SK-N-SH (cell line): ENCODE measurements around the gene PLEKHM3. TPM values are rescaled to one million over a fixed set of nuclear protein-coding genes. Genes with fewer than 3 reads are reported as not detected.

Experiments used
- CTCF ChIA-PET: fragments of 300-600, 350-600 bp; formaldehyde crosslinking; extraction: SDS; loops from one replicate; lab custom pipeline; 2021; lab: Yijun Ruan, JAX
- POLR2A ChIA-PET: fragments of 350-600 bp; sonication (Branson Sonifier 250); formaldehyde crosslinking; extraction: SDS; loops from one replicate; lab custom pipeline; 2020; ENCODE audit warnings: antibody characterized with exemption, inconsistent platforms; lab: Yijun Ruan, JAX
- DNase-seq: peaks from one replicate; pipeline ENCODE4 v3.0.0; 2012
- H2AFZ ChIP-seq: fragments of 200-600 bp; sonication (generic); 2 replicates; pipeline ENCODE4 v1.8.1; 2016; ENCODE audit warnings: antibody characterized with exemption, mild to moderate bottlenecking, low read depth
- H3F3A ChIP-seq: fragments of 200-600 bp; sonication (generic); replicated peaks from 2 replicates; pipeline ENCODE3; 2016; ENCODE audit warnings: antibody characterized with exemption, mild to moderate bottlenecking; ENCODE audit not compliant: insufficient read depth
- H3K27ac ChIP-seq, 2 experiments: fragments of 200-500 bp in 1 of 2; fragments of 200-600 bp in 1 of 2; sonication (Bioruptor generic) in 1 of 2; sonication (generic), shearing (Covaris generic) in 1 of 2; 2 replicates each; pipeline versions ENCODE4 v1.5.1 to v1.6.1; 2014 to 2016; ENCODE audit warnings: low read depth in 2 of 2, inconsistent platforms in 1 of 2, low read length in 1 of 2, mild to moderate bottlenecking in 1 of 2, mixed read lengths in 1 of 2
- H3K27me3 ChIP-seq: fragments of 200-600 bp; sonication (generic), shearing (Covaris generic); 2 replicates; pipeline ENCODE4 v1.6.1; 2016; ENCODE audit warnings: mixed run types; ENCODE audit not compliant: insufficient read depth
- H3K36me3 ChIP-seq, 2 experiments: fragments of 200-500 bp in 1 of 2; fragments of 200-600 bp in 1 of 2; sonication (Bioruptor generic) in 1 of 2; sonication (generic) in 1 of 2; replicated peaks in 1 of 2; 2 replicates each; pipeline versions ENCODE3 to v1.5.1; 2014 to 2016; ENCODE audit warnings: low read length in 1 of 2, mild to moderate bottlenecking in 1 of 2; ENCODE audit not compliant: insufficient read depth in 2 of 2, control insufficient read depth in 1 of 2
- H3K4me1 ChIP-seq, 2 experiments: fragments of 200-500 bp in 1 of 2; fragments of 200-600 bp in 1 of 2; sonication (Bioruptor generic) in 1 of 2; sonication (generic), shearing (Covaris generic) in 1 of 2; 2 replicates each; pipeline versions ENCODE4 v1.5.1 to v1.6.1; 2014 to 2016; ENCODE audit warnings: low read depth in 1 of 2, low read length in 1 of 2, mixed run types in 1 of 2; ENCODE audit not compliant: insufficient read depth in 2 of 2, control insufficient read depth in 1 of 2
- H3K4me2 ChIP-seq: fragments of 200-600 bp; sonication (generic), shearing (Covaris generic); 2 replicates; pipeline ENCODE4 v1.6.1; 2017; ENCODE audit warnings: mixed run types
- H3K4me3 ChIP-seq, 2 experiments: fragments of 200-500 bp in 1 of 2; fragments of 200-600 bp in 1 of 2; sonication (Bioruptor generic) in 1 of 2; sonication (generic), shearing (Covaris generic) in 1 of 2; 2 replicates each; pipeline versions ENCODE4 v1.5.1 to v1.8.1; 2014 to 2016; ENCODE audit warnings: low read depth in 2 of 2, inconsistent platforms in 1 of 2, low read length in 1 of 2, mild to moderate bottlenecking in 1 of 2, mixed read lengths in 1 of 2, moderate library complexity in 1 of 2
- H3K79me2 ChIP-seq: fragments of 200-600 bp; sonication (generic); 2 replicates; pipeline ENCODE4 v1.8.1; 2017; ENCODE audit warnings: mild to moderate bottlenecking; ENCODE audit not compliant: insufficient read depth
- H3K9ac ChIP-seq: fragments of 200-600 bp; sonication (generic); 2 replicates; pipeline ENCODE4 v1.6.1; 2017; ENCODE audit warnings: mixed run types
- H3K9me2 ChIP-seq: fragments of 200-600 bp; sonication (generic); 2 replicates; pipeline ENCODE4 v1.6.1; 2017; ENCODE audit warnings: mixed run types
- H3K9me3 ChIP-seq: fragments of 200-600 bp; sonication (generic); 2 replicates; pipeline ENCODE4 v1.6.1; 2017; ENCODE audit warnings: mixed run types, mild to moderate bottlenecking, moderate library complexity
- H4K20me1 ChIP-seq: fragments of 200-600 bp; sonication (generic); 2 replicates; pipeline ENCODE4 v1.6.1; 2017; ENCODE audit warnings: mild to moderate bottlenecking, mixed run types; ENCODE audit not compliant: insufficient read depth
- CTCF ChIP-seq: fragments of 200-600 bp; sonication (generic); IDR thresholded peaks from 2 replicates; pipeline ENCODE4 v1.6.1; 2017; ENCODE audit warnings: antibody characterized with exemption, mild to moderate bottlenecking, moderate library complexity
- ELF1 ChIP-seq: IDR thresholded peaks from 2 replicates; pipeline ENCODE4 v1.4.0; 2012
- EP300 ChIP-seq, 2 experiments: IDR thresholded peaks; 2 replicates each; pipeline versions ENCODE4 v1.4.0 to v1.6.1; 2012; ENCODE audit warnings: borderline replicate concordance in 1 of 2, low read depth in 1 of 2, low read length in 1 of 2
- FOSL2 ChIP-seq: IDR thresholded peaks from 2 replicates; pipeline ENCODE4 v1.4.0; 2012; ENCODE audit warnings: low read depth, mild to moderate bottlenecking, moderate library complexity, borderline replicate concordance
- JUND ChIP-seq: IDR thresholded peaks from 2 replicates; pipeline ENCODE4 v1.4.0; 2012
- MAX ChIP-seq: IDR thresholded peaks from 2 replicates; pipeline ENCODE4 v1.4.0; 2012; ENCODE audit warnings: low read depth
- NFIC ChIP-seq: IDR thresholded peaks from 2 replicates; pipeline ENCODE4 v1.4.0; 2012; ENCODE audit warnings: borderline replicate concordance
- NRF1 ChIP-seq: IDR thresholded peaks from 2 replicates; pipeline ENCODE4 v1.6.1; 2012; ENCODE audit warnings: low read depth, mild to moderate bottlenecking, low read length
- PBX3 ChIP-seq: IDR thresholded peaks from 2 replicates; pipeline ENCODE4; 2012
- RAD21 ChIP-seq: IDR thresholded peaks from 2 replicates; pipeline ENCODE4 v1.6.1; 2012; ENCODE audit warnings: mild to moderate bottlenecking, low read length
- RCOR1 ChIP-seq: fragments of 150-350 bp; IDR thresholded peaks from 2 replicates; pipeline ENCODE4 v1.6.1; 2017; ENCODE audit warnings: antibody characterized with exemption, low read length
- REST ChIP-seq: IDR thresholded peaks from 2 replicates; pipeline ENCODE4 v1.6.1; 2012; ENCODE audit warnings: mild to moderate bottlenecking, low read depth, low read length, moderate library complexity
- TAF1 ChIP-seq: IDR thresholded peaks from 2 replicates; pipeline ENCODE4 v1.6.1; 2012; ENCODE audit warnings: low read depth, mild to moderate bottlenecking, low read length, moderate library complexity, borderline replicate concordance
- TCF12 ChIP-seq: IDR thresholded peaks from 2 replicates; pipeline ENCODE4 v1.4.0; 2012
- USF1 ChIP-seq: IDR thresholded peaks from 2 replicates; pipeline ENCODE4 v1.4.0; 2012; ENCODE audit warnings: low read depth, borderline replicate concordance
- ZBTB33 ChIP-seq: IDR thresholded peaks from 2 replicates; pipeline ENCODE4 v1.4.0; 2012; ENCODE audit warnings: low read depth, borderline replicate concordance
- WGBS: methylation state at CpG from one replicate; pipeline ENCODE4 v1.1.6; 2017; ENCODE audit warnings: low lambda C conversion rate; 5-methylcytosine and 5-hydroxymethylcytosine counted together
- polyA plus RNA-seq, 3 experiments: library from polyadenylated mRNA; depleted of rRNA; stranded (reverse); fragments of >200 nt; gene quantifications; 2 replicates each; pipeline ENCODE4 v1.2.3, GENCODE V29; 2012

Gene PLEKHM3
- polyA plus RNA-seq, 1 of the 3 experiments (the other 2 are of a cell fraction): 1.9 TPM

- DNase-seq: no peak
- Histone ChIP-seq H3K27me3 (no peaks in the 10 kb centered on the region), H3K4me2 (no peak overlapping the region), H3K4me1 (peaks cover 0 to 4% of the 10 kb centered on the region in 2 experiments; a peak in 1 of 4 replicates), H3K36me3 (no peaks in the 10 kb centered on the region), H3K4me3 (no peak overlapping the region), H3K9ac (no peak overlapping the region), H2AFZ (no peak overlapping the region), H3K9me2 (no peaks in the 10 kb centered on the region), H3K27ac (no peak overlapping the region), H3F3A (no peaks in the 10 kb centered on the region), H3K9me3 (no peaks in the 10 kb centered on the region), H3K79me2 (no peaks in the 10 kb centered on the region), H4K20me1 (no peaks in the 10 kb centered on the region)
- CTCF ChIA-PET: no interaction called here
- 94% methylated on average over 3 of the region's 3 CpGs for WGBS
- POLR2A ChIA-PET: no interaction called here
- no peak for TF ChIP-seq ZBTB33
- TF ChIP-seq FOSL2: no peak
- TF ChIP-seq USF1: no peak
- TF ChIP-seq NRF1: no peak
- TF ChIP-seq RCOR1: no peak
- no peak for TF ChIP-seq TAF1
- TF ChIP-seq TCF12: no peak
- TF ChIP-seq PBX3: no peak
- TF ChIP-seq CTCF: no peak
- TF ChIP-seq JUND: no peak
- no peak for TF ChIP-seq RAD21
Measured at GRCh38 chr2:207839575-207839974, 185.8 kb downstream of the PLEKHM3 start.

GRCh38 chr2:207839028-207839427, 186.3 kb downstream of the PLEKHM3 start:
- Histone ChIP-seq H3K9ac (no peak overlapping the region), H3K4me3 (no peak overlapping the region), H3K79me2 (no peaks in the 10 kb centered on the region), H3K9me2 (no peaks in the 10 kb centered on the region), H3K36me3 (no peaks in the 10 kb centered on the region), H2AFZ (no peak overlapping the region), H3K4me1 (peaks cover 0 to 4% of the 10 kb centered on the region in 2 experiments; a peak in 1 of 4 replicates), H3K27ac (no peak overlapping the region), H3K9me3 (no peaks in the 10 kb centered on the region), H4K20me1 (no peaks in the 10 kb centered on the region), H3K4me2 (no peak overlapping the region), H3F3A (no peaks in the 10 kb centered on the region), H3K27me3 (no peaks in the 10 kb centered on the region)
- POLR2A ChIA-PET: no interaction called here
- WGBS: 97% methylated on average over 1 of the region's 1 CpG
- TF ChIP-seq MAX (no peak), NFIC (no peak), EP300 (IDR thresholded peaks at IDR 0.05; ENCODE audit: borderline replicate concordance in 1 of 2, low read depth in 1 of 2, low read length in 1 of 2) (no peak), RAD21 (no peak), ELF1 (no peak), REST (no peak), CTCF (no peak)
- no peak for DNase-seq
- CTCF ChIA-PET: no interaction called here
